GM21515 (cell line): ENCODE measurements around the gene BZW1.

Source experiments
- ATAC-seq: cut with Tn5 transposase; IDR thresholded peaks from one replicate; pipeline ENCODE4 v1.9.1; 2021; ENCODE audit not compliant: unreplicated experiment

Gene BZW1

DNA sequence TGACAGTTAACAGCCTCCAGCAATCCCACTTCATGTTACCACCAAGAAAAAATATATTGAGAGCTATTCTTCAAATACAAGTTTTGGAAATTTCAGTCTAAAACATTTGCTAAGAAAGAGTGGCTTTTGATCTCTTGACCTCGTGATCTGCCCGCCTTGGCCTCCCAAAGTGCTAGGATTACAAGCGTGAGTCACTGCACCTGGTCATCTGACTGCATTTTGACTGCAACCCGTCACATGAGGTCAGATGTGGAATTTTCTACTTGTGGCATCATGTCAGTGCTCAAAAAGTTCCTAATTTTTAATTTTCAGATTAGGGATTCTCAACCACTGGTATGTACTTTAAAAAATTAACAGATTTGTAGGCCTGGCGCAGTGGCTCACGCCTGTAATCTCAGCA lies 61.9 kb downstream of the BZW1 start:
- ATAC-seq: no peak
